ENCODE measurements around the gene LMAN1.

The LMAN1 gene, protein sequence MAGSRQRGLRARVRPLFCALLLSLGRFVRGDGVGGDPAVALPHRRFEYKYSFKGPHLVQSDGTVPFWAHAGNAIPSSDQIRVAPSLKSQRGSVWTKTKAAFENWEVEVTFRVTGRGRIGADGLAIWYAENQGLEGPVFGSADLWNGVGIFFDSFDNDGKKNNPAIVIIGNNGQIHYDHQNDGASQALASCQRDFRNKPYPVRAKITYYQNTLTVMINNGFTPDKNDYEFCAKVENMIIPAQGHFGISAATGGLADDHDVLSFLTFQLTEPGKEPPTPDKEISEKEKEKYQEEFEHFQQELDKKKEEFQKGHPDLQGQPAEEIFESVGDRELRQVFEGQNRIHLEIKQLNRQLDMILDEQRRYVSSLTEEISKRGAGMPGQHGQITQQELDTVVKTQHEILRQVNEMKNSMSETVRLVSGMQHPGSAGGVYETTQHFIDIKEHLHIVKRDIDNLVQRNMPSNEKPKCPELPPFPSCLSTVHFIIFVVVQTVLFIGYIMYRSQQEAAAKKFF

DNA sequence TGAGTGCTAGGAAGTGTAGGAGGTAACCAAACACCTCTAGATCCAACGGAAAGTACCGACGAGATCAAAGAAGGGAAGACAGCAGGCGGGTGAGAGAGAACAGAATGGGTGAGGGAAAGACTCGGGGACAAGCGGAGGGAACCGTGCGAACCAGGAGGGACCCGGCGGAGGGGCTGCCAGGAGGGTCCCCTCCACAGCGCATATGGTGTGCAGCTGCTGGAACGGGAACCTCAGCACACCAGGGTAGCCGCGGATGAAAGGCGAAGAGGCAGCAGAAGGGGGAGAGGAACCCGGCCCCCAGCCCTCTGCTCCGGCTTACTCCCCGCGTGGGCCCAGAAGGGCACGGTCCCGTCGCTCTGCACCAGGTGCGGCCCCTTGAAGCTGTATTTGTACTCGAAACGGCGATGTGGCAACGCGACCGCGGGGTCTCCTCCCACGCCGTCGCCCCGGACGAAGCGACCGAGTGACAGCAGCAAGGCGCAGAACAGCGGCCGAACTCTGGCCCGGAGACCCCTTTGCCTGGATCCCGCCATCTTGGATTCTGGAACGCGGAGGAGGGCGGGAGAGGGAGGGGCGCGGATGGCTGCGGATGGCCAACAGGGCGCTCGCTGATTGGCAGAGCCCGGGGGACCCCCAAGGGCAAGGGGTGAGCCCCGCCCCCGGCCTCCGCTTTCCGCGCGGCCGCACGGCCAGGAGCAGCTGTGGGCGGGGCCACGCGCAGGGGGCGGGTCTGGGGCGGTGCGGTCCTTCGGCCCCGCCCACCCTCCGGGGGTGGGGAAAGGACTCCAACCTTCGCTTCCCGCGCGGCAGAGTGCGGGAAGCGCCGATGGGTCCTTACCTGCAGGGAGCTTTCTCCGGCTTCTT lies at the start of gene LMAN1:
Gene LMAN1, minus strand, starts transcription at position 554 of the 864 bp plus-strand sequence. Its CDS starts 21 bp downstream, at position 533.
- no peak for FAIRE-seq

DNA sequence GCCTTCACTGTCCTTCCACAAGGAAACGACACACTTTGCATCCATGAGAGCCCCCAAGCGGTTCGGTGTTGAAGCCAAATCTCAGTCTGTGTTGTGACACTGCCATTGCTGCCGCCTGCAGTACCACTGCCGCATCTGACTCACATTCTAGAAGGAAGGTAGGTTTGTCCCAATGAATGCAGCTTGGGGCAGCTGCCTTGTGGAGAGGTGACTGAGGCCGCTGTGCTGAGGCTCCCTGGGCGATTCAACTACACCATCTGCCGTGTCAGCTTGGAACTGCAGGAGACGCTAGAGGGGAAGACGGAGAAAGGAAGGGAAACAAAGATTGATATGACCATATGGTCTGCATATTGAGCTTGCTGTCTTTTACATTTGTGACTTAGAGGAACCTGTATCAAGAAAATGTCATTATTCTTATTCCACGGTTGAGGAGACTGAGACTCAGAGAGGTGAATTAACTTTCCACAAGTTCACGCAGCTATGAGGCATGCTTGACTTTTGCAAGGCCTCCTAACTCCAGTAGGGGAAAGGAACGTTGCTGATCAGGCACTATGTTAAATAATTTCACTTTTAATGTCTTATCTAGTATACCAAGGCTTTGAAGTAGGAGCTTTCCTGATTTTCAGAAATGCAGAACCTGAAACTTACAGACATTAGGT lies 43.5 kb upstream of the LMAN1 start:
- FAIRE-seq = no peak

DNA sequence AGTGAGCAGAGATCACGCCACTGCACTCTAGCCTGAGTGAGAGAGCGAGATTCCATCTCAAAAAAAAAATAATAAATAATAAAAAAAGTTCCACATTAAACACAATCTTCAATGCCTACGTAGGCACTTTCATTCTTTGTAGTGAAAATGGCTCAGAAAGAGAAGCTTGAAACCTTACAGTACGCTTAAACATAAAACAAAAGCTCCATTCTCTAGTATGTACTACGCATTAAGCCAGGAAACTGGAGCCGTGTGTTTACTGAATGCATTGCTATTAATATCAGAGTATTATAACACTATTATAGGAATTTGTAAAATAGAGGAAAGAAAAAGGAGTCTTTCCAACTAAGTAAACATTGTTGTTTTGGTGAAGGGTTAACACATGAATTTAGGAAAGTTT lies 41.3 kb upstream of the LMAN1 start:
- no peak for FAIRE-seq

DNA sequence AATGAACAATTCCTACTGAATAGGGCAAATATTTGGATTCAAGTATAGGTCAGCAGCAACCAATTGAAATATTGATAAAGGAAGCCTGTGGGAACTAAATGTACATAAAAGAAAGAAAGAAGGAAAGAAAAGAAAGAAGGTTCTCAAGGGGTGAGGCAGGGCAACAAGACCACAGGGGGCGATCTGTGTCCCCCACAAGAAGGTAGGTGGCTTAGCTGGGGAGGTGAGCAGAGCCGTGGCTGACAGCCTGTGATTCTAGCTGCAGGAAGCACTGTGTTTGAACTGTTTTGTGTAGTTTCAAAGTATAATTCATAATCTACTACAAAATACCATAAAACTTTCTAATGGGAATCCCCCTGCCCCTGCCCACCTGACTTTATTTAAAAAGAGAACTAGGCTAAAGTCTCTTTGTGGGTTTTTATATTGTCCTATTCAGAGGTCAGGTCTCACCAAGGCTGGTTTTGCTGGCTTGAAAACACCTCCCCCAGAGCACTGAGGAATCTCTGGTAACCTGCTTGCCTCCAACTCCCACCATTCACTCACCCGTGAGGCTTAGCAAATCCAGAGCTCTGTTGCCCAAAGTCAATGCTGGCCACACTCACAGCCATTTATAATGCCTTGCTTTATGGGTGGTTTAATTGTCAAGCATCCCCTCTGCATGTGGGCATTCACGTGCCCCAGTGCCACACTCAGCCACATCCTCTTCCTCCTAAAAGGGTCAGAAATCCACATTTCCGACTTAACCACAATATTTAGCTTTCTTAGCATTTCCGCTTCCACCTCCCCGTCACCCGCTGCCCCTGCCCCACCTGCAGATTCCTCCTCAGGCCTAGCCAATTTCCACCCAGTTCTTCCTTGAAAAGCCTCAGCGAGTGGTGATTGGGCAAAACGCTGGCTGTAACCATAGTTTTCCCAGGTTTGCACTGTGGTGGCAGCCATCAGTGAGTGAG lies 36.4 kb upstream of the LMAN1 start:
- no peak for FAIRE-seq

DNA sequence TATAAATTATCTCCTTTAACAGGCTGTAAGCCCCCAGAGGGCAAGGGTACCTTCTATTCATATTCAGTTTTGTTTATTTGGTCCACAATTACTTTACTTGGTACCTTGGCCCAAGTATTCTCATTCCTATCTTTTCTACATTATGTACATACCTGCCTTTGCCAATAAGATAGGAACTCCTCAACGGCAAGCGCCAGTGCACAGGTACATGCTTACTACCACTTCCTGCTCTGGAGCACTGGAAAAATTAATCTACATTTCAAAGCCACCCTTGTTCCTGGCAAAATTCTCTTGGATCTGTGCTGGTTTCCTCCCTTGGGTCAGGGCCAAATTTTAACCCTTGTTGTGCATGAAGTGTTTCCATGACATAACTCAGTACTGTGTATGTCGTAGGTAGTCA lies 34.3 kb upstream of the LMAN1 start:
- no peak for FAIRE-seq

DNA sequence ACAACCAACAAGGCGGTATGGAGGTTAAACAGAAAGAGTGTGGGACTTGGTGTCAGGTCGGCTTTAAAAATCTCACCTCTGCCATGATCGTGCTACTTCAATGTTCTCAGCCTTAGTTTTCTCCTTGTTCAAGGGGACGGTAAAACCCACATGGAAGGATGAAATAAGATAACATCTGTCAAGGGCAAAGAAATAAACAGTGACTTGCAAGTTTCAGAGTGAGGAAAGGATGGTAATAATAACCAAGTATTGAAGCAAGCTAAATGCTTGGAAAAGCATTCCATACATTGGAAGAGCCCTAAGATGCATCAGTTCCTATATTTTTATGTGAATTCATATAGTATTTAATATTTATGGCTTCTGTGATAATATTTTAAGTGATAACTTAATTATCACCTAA lies 29.8 kb upstream of the LMAN1 start:
- FAIRE-seq = no peak

DNA sequence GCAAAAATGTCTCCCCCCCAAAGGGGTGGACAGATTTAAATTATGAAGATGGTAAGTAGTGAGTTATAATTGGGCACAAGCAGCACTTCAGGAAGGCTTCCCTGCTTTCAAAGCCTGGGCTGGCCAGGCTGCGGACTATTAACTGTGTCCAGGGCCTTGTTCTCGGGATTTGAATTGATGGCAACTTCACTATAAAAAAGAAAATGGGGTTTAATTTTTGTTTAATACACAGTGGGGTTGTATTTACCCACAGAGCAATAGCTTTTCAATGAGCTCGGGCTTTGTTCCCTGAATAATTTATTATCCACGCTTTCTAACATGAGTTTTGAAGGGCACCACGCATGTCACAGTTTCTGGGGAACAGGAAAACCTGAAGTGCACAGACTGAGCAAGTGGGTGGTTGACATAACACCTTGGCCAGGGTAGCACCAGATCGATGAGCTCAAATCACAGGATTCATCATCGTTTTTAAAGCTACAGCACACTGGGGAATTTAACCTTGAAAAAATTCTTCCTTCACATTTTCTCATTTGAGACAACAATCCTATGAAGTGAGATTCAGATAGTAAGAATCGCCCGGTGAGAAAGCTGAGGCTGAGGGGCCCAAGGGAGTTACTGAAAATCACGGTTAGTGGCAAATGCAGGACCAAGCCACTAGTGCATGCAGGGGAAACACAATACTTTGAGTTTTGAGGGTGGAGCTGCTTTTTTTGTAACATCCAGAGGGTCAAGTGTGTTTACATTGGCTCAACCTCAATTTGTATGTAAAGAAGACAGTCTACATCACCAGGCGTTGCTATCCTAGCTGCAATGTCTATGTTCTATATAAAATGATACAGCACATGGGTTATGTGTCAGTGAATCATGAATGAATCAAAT lies 28.9 kb upstream of the LMAN1 start:
- FAIRE-seq = no peak

DNA sequence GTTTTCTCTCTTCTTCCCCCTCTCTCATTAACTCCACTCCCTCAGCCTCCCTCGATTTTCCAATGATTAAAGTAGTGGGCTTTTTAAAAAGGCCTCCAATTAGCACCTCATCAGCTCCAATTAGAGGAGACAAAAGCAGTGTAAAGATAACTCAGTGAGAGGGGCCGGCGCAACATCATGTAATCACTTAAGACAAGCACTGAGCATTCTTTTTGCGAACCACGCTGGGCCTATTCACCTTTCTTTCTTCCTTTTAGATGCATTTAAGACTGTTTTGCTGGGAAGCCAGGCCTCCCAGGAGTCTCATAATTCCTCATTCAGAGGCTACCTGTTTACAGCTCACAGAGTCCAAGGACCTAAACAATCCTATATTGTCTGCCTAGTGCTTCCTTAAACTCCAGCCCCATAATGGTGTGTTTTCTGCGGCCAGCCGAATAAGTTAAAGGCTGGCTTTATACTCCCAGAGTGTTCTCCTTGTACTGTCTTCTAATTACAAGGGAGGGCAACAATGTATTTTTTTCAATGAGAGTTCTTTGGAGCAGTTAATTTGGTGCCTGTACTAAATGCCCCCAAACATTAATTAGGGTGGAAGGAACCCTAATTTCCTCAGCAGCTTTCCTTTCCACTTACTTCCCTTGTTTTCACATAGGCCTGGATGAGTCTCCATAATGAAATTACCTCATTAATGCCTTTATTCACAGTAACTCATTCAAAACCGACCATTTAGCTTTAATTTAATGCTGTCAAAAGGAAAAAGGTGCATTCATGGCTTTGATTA lies 28.0 kb upstream of the LMAN1 start:
- FAIRE-seq = no peak

DNA sequence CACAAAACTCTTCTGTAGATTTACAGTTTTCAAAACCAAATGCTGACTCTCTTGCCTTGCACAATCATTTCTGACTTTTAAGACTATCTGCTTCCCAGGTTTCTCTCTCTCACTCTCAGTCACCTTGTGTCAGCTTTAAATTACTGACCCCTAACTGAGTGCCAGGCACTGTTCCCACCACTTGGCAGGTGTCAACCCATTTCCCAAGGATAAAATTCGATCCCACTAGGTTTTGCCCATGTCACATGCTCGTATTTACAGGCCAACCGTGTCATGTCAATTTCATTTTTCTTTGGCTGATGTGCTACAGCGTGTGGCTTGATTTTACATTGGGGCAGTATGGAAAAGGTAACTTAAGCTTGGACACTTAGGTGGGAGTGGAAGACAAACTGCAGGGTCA lies 26.1 kb upstream of the LMAN1 start:
- no peak for FAIRE-seq

DNA sequence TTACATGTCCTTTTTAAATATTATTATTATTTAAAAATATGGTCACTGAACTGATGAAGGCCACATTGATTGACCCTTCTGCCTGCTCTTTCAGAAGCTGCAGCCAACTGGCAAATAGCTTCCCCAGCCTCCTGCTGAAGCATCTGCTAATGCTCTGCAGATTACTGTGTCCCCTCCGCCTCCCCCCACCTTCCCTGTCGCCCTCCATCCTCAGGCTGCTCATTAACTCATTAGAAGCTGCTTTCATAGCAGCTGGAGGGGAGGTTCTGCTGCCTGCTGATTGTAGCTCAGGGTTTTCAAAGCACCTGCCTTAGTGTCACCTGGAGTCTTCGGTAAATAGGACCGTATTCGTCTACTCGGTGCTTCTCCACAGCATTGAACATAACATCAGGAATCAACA lies 24.8 kb upstream of the LMAN1 start:
- FAIRE-seq = no peak

DNA sequence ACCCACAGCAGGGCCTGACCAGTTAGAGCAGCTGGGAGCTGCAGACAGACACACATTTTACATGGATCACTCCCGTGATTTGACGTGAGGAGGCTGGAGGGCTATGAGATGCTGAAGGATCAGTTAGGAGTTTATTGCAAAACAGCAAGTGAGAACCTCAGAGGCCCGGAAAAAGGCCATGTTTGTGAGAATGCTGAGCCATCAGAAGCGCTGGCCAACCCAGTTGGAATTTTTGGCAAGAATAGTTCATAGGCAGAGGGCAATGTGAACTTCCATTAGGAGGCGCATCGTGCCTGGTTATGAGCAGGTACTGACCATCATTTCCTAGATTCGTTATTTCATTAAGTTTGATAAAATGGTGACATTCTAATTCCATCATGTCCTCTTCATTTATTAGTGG lies 23.3 kb upstream of the LMAN1 start:
- no peak for FAIRE-seq

DNA sequence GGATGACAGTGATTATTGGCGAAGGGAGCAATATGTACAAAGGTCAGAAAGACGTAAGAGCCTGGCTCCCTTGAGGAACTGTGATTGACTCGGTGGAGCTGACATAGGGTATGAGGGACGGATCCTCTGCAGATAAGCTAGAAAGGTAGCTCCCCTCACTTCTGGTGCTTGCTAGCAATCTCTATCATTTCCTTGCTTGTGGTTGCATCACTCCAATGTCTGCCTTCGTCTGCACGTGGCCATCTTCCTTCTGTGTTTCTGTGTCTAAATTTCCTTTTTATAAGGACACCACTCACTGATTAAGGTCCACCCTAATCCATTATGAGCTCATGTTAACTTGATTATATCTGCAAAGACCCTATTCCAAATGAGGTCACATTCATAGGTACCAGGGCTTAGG lies 22.9 kb upstream of the LMAN1 start:
- FAIRE-seq = no peak

DNA sequence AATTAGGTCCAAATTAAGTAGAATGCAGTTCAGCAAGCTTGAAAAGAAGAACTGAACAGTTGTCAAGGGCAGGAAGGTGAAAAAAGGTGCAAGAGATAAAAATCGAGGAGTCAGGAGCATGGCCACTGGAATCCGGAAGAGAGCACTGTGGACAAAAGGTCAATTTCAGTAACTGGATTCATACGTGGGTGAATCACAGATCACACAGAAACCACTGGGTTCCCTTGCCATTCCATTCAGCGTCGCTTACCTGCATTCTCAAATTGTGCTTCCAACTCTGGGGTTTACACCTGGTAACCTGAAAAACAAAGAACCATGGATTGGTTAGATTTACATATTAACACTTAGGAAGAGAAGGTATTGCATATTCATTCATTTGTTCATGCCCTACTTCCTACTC lies 21.6 kb upstream of the LMAN1 start:
- no peak for FAIRE-seq

DNA sequence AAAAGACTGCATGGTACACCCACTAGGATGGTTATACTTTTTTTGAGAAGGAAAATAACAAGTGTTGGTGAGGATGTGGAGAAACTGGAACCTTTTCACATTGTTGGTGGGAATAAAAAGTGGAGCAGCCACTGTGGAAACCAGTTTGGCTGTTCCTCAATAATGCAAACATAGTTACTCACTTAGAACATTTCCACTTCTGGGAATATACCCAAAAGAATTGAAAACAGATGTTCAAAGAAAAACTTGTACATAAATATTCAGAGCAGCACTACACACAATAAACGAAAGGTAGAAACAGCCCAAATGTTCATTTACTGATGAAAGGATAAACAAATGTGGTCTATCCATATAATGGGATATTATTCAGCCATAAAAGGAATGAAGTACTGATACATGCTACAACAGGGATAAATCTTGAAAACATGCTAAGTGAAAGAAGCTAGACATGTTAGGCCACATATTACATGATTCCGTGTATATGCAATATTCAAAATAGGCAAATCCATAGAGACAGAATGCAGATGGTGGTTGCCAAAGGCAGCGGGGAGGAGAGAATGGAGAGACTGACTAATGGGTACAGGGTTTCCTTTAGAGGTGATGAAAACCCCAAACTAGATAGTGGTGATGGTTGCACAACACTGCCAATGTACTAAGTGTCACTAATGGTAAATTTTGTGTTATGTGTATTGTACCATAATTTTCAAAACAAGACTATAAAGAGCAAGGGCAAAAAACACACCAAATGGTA lies 20.9 kb upstream of the LMAN1 start:
- no peak for FAIRE-seq

DNA sequence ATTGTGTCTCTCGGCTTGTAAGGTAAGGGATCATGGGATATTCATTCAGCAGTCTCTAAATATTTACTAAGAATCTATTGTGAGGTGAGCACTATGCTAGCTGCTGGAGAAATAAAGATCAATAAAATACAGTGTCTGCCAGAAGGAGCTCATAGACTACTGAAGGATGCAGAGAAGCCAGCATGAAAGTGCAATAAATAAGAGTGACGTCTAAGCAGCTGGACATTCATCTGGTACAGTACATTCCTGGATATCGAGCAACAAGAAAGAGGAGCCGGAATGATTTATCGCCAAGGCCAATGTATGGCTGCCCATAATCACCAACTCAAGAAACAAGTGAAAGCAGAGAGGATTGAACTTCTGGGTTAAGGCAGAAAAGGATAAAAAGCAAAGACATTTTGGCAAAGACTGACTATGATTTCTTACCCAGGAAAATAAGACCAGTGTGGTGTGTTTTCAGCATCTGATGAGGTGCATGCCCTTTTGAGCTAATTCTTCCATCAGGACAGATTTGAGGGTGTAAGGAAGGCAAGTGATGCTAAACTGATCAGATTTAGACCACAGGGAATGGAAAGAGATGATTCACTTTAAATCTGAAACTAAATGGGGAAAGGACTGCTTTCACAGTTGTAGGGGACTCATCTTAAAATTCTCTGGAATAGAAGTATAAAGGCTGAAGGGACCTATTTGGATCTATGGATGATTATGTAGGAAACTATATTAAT lies 18.7 kb upstream of the LMAN1 start:
- no peak for FAIRE-seq

DNA sequence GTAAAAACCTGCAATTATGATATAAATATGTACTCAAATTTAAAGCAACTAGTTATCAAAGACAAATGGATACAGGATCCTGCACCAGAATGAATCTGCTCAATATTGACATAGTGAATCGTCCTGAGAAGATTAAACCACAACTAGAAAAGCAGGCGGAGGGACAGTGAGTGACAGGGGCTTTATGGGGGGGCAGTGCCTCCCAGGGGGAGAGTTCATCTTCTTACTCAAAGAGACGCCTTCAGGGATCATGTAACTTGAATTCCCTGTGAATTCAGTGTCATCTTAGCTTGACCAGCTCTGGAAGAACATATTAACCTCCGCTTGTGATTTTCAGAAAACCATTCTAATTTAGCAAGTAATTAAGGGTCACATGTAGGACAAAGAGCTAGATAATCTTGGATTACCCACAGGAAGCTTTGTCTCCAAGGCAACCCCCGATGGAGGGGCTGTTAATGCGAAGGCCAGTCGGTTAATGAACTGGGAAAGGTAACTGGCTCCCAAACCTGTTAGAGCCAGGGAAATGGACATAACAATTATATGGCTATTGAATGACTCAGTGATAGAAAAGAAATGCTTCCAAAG lies 17.4 kb upstream of the LMAN1 start:
- FAIRE-seq = no peak

DNA sequence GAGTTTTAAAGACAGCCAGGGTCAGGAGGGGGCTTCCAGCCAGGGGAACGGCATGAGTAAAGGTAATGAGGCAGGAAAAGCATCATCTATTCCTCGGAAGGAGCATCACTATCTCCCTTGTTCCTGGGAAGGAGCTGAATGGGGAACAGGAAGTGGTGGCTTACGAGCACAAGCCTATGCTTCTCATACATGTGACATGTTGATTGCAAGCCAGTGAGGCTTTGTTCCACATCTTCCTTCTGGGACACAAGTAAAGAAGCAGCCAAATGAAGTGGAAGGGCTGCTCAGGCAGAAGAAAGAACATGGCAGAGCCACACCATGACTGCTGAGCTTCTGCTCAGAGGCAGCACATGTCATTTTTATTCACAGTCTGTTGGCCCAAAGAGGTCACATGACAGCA lies 15.1 kb upstream of the LMAN1 start:
- FAIRE-seq = no peak

DNA sequence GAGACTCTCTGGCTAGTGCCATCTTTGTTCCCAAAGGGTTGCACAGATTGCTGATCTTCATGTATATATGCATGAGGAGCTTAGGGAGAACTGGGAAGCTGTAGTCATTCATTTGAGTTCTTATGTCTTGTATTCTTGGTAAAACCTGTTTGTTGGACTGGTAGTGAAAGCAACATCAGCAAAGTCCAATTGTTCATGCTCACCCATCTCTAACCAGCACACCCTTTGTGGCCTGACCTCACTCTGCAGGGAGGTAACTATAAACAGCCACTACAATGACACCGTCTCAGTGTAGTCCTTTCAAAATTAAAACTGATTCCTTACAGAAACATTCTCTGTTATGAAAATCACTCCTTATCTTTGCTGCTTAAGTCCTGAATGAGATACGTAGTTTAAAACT lies 13.9 kb upstream of the LMAN1 start:
- FAIRE-seq = no peak
